GM13977 (cell line): ENCODE measurements around the gene DNMT3L.
"Not testable (repeated sequence)": the region's sequence is repeated elsewhere in the genome, so short reads cannot be mapped to it uniquely, and the experiment has no call there.

ENCODE experiments used
- DNase-seq: peaks from one replicate; pipeline ENCODE4 v3.0.0; 2012; ENCODE audit warnings: low spot score
- in situ Hi-C: fragments of 300-500 bp; cut with MboI; formaldehyde crosslinking; loops from one replicate; pipeline ENCODE4 v1.12.0; 2022; ENCODE audit warnings: low sequenced_read_pairs, low pct_unique_long_range_greater_than_20kb, mixed read lengths, inconsistent platforms; ENCODE audit not compliant: unreplicated experiment

Gene DNMT3L

GRCh38 chr21:44240353-44240752 is 21.3 kb downstream of the DNMT3L start:
- DNase-seq, in situ Hi-C loops: not testable (repeated sequence)

- DNase-seq, in situ Hi-C loops: not testable (repeated sequence)
Observed at GRCh38 chr21:44229561-44229960, 32.1 kb downstream of the DNMT3L start.

- in situ Hi-C loops, DNase-seq: not testable (repeated sequence)
Observed at GRCh38 chr21:44228109-44228508, 33.6 kb downstream of the DNMT3L start.

GRCh38 chr21:44227614-44228013 is 34.1 kb downstream of the DNMT3L start:
- in situ Hi-C loops, DNase-seq: not testable (repeated sequence)

DNA sequence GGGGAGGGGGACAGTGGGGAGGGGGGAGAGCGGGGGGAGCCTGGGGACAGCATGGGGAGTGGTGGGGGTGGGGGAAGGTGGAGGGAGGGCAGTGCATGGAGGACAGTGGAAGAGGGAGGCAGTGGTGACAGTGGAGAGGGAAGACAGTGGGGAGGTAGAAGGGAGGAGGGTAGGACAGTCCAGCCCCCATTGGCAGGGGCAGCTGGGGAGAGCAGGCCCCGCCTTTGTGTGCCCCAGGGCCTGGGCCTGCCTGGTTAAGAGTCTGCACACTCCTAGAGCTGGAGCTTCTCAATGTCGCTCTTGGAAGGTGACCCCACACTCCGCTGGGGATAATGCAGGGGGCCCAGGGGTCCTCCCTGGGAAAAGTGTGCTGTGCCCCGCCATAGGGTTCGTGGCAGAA is 36.1 kb downstream of the DNMT3L start:
- in situ Hi-C loops, DNase-seq: not testable (repeated sequence)

GRCh38 chr21:44223334-44223733 is 38.4 kb downstream of the DNMT3L start:
- in situ Hi-C loops, DNase-seq: not testable (repeated sequence)

DNA sequence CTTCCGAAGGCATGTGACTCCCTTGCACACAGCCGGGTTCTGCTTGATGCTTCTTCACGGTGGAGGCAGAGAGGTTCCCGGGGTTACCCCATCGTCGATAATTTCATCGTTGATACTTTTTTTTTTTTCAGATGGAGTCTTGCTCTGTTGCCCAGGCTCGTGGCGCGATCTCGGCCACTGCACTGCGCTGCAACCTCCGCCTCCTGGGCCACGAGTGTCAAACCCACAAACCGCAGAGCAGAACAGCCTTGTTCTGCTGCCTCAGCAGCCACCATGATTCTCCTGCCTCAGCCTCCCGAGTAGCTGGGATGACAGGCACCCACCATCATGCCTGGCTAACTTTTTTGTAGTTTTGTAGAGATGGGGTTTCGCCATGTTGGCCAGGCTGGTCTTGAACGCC is 41.0 kb downstream of the DNMT3L start:
- DNase-seq, in situ Hi-C loops: not testable (repeated sequence)

DNA sequence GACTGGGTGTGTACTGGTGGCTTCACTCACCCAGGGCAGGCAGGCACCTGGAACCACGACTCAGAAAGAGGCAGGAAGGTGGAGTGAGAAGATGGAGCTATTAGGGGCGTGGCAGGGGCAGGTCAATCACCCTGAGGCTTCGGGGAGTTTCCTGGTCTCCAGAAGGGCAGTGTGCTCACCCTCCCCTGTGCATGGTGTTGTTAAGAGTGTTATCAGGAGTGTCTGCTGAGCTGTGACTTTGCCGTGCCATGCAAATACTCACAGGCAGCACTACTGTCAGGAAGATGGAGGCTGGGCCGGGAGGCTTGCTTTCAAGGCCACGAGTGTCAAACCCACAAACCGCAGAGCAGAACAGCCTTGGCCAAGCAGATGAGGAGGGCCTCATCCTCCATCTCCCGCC is 43.2 kb downstream of the DNMT3L start:
- DNase-seq, in situ Hi-C loops: not testable (repeated sequence)

GRCh38 chr21:44211978-44212377 is 49.7 kb downstream of the DNMT3L start:
- in situ Hi-C loops, DNase-seq: not testable (repeated sequence)

- in situ Hi-C loops, DNase-seq: not testable (repeated sequence)
Observed at GRCh38 chr21:44211574-44211973, 50.1 kb downstream of the DNMT3L start.

- in situ Hi-C loops, DNase-seq: not testable (repeated sequence)
Observed at GRCh38 chr21:44207860-44208646, 53.6 kb downstream of the DNMT3L start.

DNA sequence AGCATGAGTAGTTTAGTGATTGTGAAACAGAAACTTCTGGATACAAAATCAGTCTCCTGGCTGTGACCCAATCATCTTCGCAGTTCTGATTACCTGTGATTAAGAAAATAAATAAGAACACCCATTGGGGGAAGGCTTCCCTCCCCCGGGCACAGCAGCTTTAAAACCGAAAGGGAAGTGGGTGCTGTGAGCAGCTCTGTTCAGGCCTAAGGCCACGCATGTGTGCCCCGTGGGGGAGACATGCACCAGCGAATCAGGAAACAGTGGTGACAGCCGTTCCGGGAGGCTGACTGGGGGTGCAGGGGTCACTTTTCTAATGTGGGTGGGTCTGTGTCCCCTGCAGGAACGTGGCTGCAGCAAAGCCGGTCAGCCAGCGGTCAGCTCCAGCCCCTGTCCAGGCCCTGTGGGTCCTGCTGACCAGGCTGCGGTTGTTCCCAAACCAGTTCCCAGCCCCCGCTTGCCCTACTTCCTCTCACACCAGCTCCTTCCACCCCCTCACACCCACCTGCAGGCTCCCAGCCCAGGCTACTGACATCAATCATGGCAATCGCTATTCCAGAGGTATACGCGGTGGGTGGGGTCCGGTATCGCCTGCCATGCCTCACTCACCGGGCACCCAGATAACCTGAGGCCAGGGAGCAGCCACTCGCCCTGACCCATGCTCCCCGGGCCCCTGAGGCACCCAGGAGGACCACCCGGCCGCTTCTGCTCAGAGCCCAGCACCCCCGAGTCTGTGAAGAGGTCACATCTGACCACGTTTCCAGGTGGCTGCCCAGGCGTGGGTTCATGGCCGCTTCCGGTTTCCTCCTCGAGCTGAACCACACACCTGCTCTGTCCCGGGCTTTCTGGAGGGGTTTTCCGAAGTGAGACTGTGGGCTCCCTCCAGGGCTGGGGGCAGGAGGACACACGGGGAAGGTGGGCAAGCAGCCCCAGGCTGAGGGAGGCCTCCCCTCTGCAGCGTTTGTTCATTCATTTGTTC is 54.7 kb downstream of the DNMT3L start:
- in situ Hi-C loops, DNase-seq: not testable (repeated sequence)

DNA sequence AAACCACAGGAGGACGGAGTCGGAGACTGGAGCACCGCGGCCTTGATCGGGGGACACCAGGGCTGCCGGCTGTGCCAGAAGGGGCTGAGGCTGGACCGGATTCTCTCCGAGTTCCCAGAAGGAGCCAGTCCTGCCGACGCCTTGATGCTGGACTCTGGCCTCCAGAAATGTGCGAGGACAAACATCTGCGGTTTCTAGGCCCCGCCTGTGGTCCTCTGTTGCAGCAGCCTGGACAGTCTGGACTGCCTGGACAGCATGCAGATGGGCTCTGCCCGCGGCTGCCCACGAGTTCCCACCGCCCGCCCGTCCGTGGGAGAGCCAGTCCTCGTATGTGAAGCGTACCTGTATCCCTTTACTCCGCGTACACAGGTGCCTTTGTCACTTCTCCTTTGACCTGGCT is 55.5 kb downstream of the DNMT3L start:
- DNase-seq, in situ Hi-C loops: not testable (repeated sequence)

DNA sequence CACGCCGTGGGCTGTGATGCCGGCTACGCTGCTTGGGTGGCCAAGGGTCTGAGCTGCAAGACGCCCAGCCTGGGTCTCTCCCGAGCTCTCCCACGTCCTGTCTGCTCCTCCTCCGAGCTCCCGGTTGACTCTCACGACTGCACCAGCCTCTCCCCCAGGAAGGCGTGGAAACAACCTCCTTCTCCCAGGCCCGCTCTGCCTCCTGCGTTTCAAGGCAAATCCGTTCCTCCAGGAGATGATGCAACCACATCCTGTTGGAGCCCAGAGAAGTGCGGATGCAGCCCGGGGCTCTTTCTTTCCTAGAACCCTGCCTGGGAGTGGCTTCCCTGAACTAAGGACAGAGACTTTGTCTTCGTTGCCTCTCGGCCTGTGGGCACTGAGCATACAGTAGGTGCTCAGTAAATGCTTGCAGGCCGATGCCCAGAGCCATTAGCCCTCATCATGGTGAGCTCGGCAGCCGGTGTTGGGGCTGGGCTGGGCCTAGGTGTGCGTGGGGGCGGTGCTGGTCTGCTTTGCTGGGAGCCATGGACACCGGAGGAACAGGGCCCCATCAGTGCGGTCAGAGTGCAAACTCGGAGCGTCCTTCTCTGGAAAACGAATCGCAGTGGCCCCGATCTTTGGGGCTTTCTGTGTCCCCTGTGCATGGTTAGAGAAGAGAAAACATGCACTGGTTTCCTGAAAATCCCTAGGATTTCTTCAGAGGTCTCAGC is 59.0 kb downstream of the DNMT3L start:
- in situ Hi-C loops, DNase-seq: not testable (repeated sequence)

GRCh38 chr21:44199997-44200396 is 61.7 kb downstream of the DNMT3L start:
- in situ Hi-C loops, DNase-seq: not testable (repeated sequence)
